ENCODE data around the gene FABP6. TPM values are rescaled to one million over a fixed set of nuclear protein-coding genes. Genes with fewer than 3 reads are reported as not detected.

FABP6 gene
- 1 to 10 TPM in 1 of 2 donors, under 1 TPM in 1; 0.37 to 1.9 TPM for total RNA-seq
- polyA plus RNA-seq (2013, experiment 1 of 2): 1.1 TPM
- not detected for polyA plus RNA-seq (2013, experiment 2 of 2)
- long read RNA-seq, experiment 1: 0 reads
- long read RNA-seq, experiment 2, partial matches to known transcripts: 0 of 1 reads
- long read RNA-seq, experiment 2, other reads (novel, unspliced or antisense): 1 of 1 reads
- long read RNA-seq, experiment 3, partial matches to known transcripts: 0 of 1 reads
- long read RNA-seq, experiment 3, other reads (novel, unspliced or antisense): 1 of 1 reads
- long read RNA-seq, experiment 4: 0 reads

GRCh38 chr5:160229190-160229742 is at the start of gene FABP6:
TSS of gene FABP6 (plus strand) at chr5:160229506. CDS start at chr5:160229558, 52 bp downstream.
- no peaks in the 10 kb centered on the region for H3K27me3 Mint-ChIP-seq (ENCODE audit: insufficient read depth)
- no peaks in the 10 kb centered on the region for H3K36me3 Mint-ChIP-seq (ENCODE audit: low read depth)
- Histone ChIP-seq H3K9ac (ENCODE audit: extremely low read depth, low read length, poor library complexity, severe bottlenecking) (no peak within 1 kb of the TSS), H3K36me3 (ENCODE audit: control insufficient read depth, insufficient read depth, low read length) (no peaks in the 10 kb centered on the region), H3K9me3 (ENCODE audit: control insufficient read depth, low read length) (peaks cover 6% of the 10 kb centered on the region), H3K27me3 (ENCODE audit: control insufficient read depth, insufficient read depth, low read length, poor library complexity, severe bottlenecking) (no peaks in the 10 kb centered on the region), H3K4me3 (ENCODE audit: low read length) (no peak within 1 kb of the TSS), H3K4me1 (ENCODE audit: control insufficient read depth, insufficient read depth, low read length) (no peaks in the 10 kb centered on the region), H3K27ac (ENCODE audit: low read depth, low read length) (no peak within 1 kb of the TSS)
- no peak within 1 kb of the TSS for H3K27ac Mint-ChIP-seq
- peaks cover 4% of the 10 kb centered on the region for H3K9me3 Mint-ChIP-seq
- WGBS, 2 experiments (ENCODE audit: insufficient coverage in 1 of 2, insufficient read length in 1 of 2): 91 to 100% methylated on average over 1 to 7 of the region's 7 CpGs
- H3K4me3 Mint-ChIP-seq: no peak within 1 kb of the TSS
- H3K4me1 Mint-ChIP-seq: no peaks in the 10 kb centered on the region
- TF ChIP-seq CTCF (conservative IDR thresholded peaks at IDR 0.05): no peak
- DNase-seq: no peak

GRCh38 chr5:160180931-160181330 is 48.4 kb upstream of the FABP6 start:
- no peaks in the 10 kb centered on the region for H3K27me3 Mint-ChIP-seq (ENCODE audit: insufficient read depth)
- 93% methylated on average over 3 of the region's 3 CpGs for WGBS, 2 experiments (ENCODE audit: insufficient coverage in 1 of 2, insufficient read length in 1 of 2)
- no peaks in the 10 kb centered on the region for H3K27me3 ChIP-seq (ENCODE audit: control insufficient read depth, insufficient read depth, low read length, poor library complexity, severe bottlenecking)
- H3K9me3 Mint-ChIP-seq: peaks cover 7% of the 10 kb centered on the region
- no peak for DNase-seq
- no peak overlapping the region for H3K9ac ChIP-seq (ENCODE audit: extremely low read depth, low read length, poor library complexity, severe bottlenecking)
- TF ChIP-seq CTCF (conservative IDR thresholded peaks at IDR 0.05): no peak
- H3K4me1 Mint-ChIP-seq: peaks cover 19% of the 10 kb centered on the region
- no peaks in the 10 kb centered on the region for H3K36me3 ChIP-seq (ENCODE audit: control insufficient read depth, insufficient read depth, low read length)
- H3K4me3 Mint-ChIP-seq: no peak overlapping the region
- no peak overlapping the region for H3K27ac Mint-ChIP-seq
- no peak overlapping the region for H3K4me3 ChIP-seq (ENCODE audit: low read length)
- no peaks in the 10 kb centered on the region for H3K4me1 ChIP-seq (ENCODE audit: control insufficient read depth, insufficient read depth, low read length)
- H3K9me3 ChIP-seq (ENCODE audit: control insufficient read depth, low read length): peaks cover 2% of the 10 kb centered on the region
- H3K36me3 Mint-ChIP-seq (ENCODE audit: low read depth): peaks cover 3% of the 10 kb centered on the region
- H3K27ac ChIP-seq (ENCODE audit: low read depth, low read length): no peak overlapping the region

GRCh38 chr5:160181965-160182622 is 47.2 kb upstream of the FABP6 start:
- Histone ChIP-seq H3K4me3 (ENCODE audit: low read length) (no peak overlapping the region), H3K9me3 (ENCODE audit: control insufficient read depth, low read length) (peaks cover 14% of the 10 kb centered on the region), H3K4me1 (ENCODE audit: control insufficient read depth, insufficient read depth, low read length) (no peaks in the 10 kb centered on the region), H3K27me3 (ENCODE audit: control insufficient read depth, insufficient read depth, low read length, poor library complexity, severe bottlenecking) (no peaks in the 10 kb centered on the region), H3K36me3 (ENCODE audit: control insufficient read depth, insufficient read depth, low read length) (no peaks in the 10 kb centered on the region), H3K27ac (ENCODE audit: low read depth, low read length) (no peak overlapping the region), H3K9ac (ENCODE audit: extremely low read depth, low read length, poor library complexity, severe bottlenecking) (no peak overlapping the region)
- H3K9me3 Mint-ChIP-seq: peaks cover 17% of the 10 kb centered on the region
- H3K27ac Mint-ChIP-seq: no peak overlapping the region
- no peak for TF ChIP-seq CTCF (conservative IDR thresholded peaks at IDR 0.05)
- 90 to 91% methylated on average over 8 to 9 of the region's 9 CpGs for WGBS, 2 experiments (ENCODE audit: insufficient coverage in 1 of 2, insufficient read length in 1 of 2)
- H3K4me1 Mint-ChIP-seq: peaks cover 8% of the 10 kb centered on the region
- no peaks in the 10 kb centered on the region for H3K27me3 Mint-ChIP-seq (ENCODE audit: insufficient read depth)
- no peak overlapping the region for H3K4me3 Mint-ChIP-seq
- no peak for DNase-seq
- peaks cover 8% of the 10 kb centered on the region for H3K36me3 Mint-ChIP-seq (ENCODE audit: low read depth)
